Esophagus muscularis mucosa (tissue), 4 donors: ENCODE results near the gene KCNQ2. TPM values are rescaled to one million over a fixed set of nuclear protein-coding genes. Genes with fewer than 3 reads are reported as not detected.

Source experiments
- DNase-seq: peaks from one replicate; pipeline ENCODE4 v3.0.0-alpha.2; 2017; ENCODE audit errors: extremely low spot score
- H3K27ac ChIP-seq, 4 donors: fragments of 200-600 bp; sonication (generic); replicated peaks in 1 of 4; 1 replicate in 3 of 4; 2 replicates in 1 of 4; pipeline ENCODE4 v1.5.1; 2016 to 2019; ENCODE audit warnings: mild to moderate bottlenecking in 1 of 4
- H3K27me3 ChIP-seq, 4 donors: fragments of 200-600 bp; sonication (generic); one replicate each; pipeline versions ENCODE4 v1.5.1 to v1.6.0; 2016 to 2019
- H3K36me3 ChIP-seq, 4 donors: fragments of 200-600 bp; sonication (generic); one replicate each; pipeline ENCODE4 v1.5.1; 2016 to 2019
- H3K4me1 ChIP-seq, 4 donors: fragments of 200-600 bp; sonication (generic); one replicate each; pipeline ENCODE4 v1.5.1; 2016 to 2019
- H3K4me3 ChIP-seq, 4 donors: fragments of 200-600 bp; sonication (generic); 1 replicate in 2 of 4; 2 replicates in 2 of 4; pipeline ENCODE4 v1.5.1; 2016 to 2019; ENCODE audit warnings: mild to moderate bottlenecking in 4 of 4, moderate library complexity in 1 of 4
- H3K9me3 ChIP-seq, 4 donors: fragments of 200-600 bp; sonication (generic); 1 replicate in 3 of 4; 2 replicates in 1 of 4; pipeline ENCODE4 v1.5.1; 2016 to 2019
- EP300 ChIP-seq: sonication (generic); formaldehyde crosslinking; IDR thresholded peaks from one replicate; pipeline ENCODE4 v1.6.1; 2017; ENCODE audit warnings: antibody characterized with exemption
- POLR2A ChIP-seq: fragments of 450-650 bp; IDR thresholded peaks from one replicate; pipeline ENCODE4 v1.6.1; 2017; ENCODE audit warnings: antibody characterized with exemption, moderate library complexity, mild to moderate bottlenecking, low read depth
- POLR2AphosphoS5 ChIP-seq, 2 donors: sonication (generic); formaldehyde crosslinking; IDR thresholded peaks; one replicate each; pipeline ENCODE4 v1.6.1; 2017; ENCODE audit warnings: antibody characterized with exemption in 2 of 2
- WGBS: methylation state at CpG from one replicate; pipeline ENCODE4 v1.1.5; 2018; 5-methylcytosine and 5-hydroxymethylcytosine counted together
- intact Hi-C: fragments of 100-400 bp; cut with DNase I; formaldehyde crosslinking; loops from one replicate; pipeline ENCODE4 v1.15.1; 2023
- total RNA-seq, 4 donors: library from RNA; depleted of rRNA; stranded (reverse); fragments of >200 nt; gene quantifications; one replicate each; pipeline versions ENCODE4 v1.1.0 to v1.2.1, GENCODE V29; 2016
- TF ChIP-seq, protein P1 (sequence below), 3 experiments: fragments of 200-600 bp in 2 of 3; fragments of 450-650 bp in 1 of 3; sonication (generic) in 2 of 3; IDR thresholded peaks; one replicate each; pipeline ENCODE4 v1.5.1; 2017 to 2019; ENCODE audit warnings: antibody characterized with exemption in 3 of 3, mild to moderate bottlenecking in 2 of 3, moderate library complexity in 1 of 3

The KCNQ2 gene
- total RNA-seq, 4 donors from 2014 or later, result 0.11 to 1.6 (median 0.50) TPM; not detected in 1

DNA sequence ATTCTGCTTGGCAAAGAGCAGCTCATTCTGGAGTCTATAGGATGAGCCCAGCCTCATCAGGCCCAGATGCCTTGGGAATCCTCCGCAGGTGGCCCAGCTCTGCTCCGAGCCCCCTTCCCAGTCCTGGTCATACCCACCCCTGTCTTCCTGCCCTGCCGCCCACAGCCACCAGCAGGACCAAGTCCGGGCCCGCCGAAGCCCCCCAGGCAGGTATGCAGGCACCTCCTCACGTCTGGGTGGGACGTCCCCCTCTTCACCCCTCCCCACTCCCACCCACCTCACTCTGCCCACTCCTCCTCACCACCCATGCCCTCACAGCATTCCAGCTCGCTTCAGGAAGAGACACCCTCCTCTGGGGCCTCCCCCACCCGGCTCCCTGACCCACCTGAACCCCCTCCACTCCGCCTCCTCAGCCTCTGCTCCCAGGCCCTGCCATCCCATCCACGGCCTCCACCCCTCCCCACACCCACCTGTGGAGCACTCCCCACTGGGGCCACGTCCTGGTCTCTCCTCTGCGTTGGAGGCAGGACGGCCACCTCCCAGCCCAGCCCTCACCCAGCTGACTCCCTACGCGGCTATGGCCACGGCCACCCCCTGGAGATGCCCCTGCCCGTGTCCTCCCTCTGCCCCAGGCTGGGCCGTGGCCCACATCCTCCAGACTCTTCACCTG, 43.4 kb downstream of the KCNQ2 start:
- DNase-seq, result no peak
- intact Hi-C loops, result no loop called here
- Histone ChIP-seq H3K9me3 (peaks cover 0 to 6% (median 0%) of the 10 kb centered on the region in 4 donors), H3K4me1 (no peaks in the 10 kb centered on the region), H3K4me3 (no peak overlapping the region), H3K27ac (no peak overlapping the region), H3K27me3 (peaks cover 0 to 63% (median 0%) of the 10 kb centered on the region in 4 donors), H3K36me3 (no peaks in the 10 kb centered on the region)
- TF ChIP-seq POLR2A, result no peak
- TF ChIP-seq, protein P1, sequence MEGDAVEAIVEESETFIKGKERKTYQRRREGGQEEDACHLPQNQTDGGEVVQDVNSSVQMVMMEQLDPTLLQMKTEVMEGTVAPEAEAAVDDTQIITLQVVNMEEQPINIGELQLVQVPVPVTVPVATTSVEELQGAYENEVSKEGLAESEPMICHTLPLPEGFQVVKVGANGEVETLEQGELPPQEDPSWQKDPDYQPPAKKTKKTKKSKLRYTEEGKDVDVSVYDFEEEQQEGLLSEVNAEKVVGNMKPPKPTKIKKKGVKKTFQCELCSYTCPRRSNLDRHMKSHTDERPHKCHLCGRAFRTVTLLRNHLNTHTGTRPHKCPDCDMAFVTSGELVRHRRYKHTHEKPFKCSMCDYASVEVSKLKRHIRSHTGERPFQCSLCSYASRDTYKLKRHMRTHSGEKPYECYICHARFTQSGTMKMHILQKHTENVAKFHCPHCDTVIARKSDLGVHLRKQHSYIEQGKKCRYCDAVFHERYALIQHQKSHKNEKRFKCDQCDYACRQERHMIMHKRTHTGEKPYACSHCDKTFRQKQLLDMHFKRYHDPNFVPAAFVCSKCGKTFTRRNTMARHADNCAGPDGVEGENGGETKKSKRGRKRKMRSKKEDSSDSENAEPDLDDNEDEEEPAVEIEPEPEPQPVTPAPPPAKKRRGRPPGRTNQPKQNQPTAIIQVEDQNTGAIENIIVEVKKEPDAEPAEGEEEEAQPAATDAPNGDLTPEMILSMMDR (IDR thresholded peaks at IDR 0.05), result no peak
- TF ChIP-seq EP300, result no peak
- no peak for TF ChIP-seq POLR2AphosphoS5 (IDR thresholded peaks at IDR 0.05)
- 81% methylated on average over 14 of the region's 20 CpGs for WGBS

DNA sequence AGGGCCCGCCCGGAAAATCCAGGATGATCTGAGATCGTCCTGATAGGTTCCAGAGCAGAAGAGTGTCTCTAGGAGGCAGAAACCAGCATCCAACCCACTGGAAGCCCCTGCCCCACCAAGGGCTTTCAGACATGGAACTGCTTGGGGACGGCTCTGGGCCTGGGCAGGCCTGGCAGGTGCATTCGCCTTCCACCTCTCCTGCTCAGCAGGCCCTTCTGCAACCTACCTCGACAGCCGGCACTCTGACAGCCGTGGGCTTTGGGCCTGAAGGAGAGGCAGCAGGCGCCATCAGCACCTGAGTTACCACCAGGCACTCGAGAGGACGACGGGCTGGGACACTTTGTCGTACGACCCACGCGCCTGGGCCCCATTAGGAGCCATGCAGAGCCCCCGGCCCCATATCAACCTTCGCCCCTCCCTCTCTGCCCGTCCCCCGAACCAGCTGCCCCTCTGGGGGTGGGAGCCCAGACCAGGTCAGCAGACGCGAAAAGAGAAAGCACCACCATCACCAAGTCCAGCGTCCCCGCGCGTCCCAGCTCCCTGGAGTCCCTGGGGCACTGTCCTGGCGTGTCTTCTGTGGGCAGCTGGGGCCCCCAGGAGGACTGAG, 44.6 kb downstream of the KCNQ2 start:
- H3K36me3 ChIP-seq, result no peaks in the 10 kb centered on the region
- peaks cover 0 to 6% (median 0%) of the 10 kb centered on the region in 4 donors for H3K9me3 ChIP-seq
- 91% methylated on average over 26 of the region's 27 CpGs for WGBS
- intact Hi-C loops, result no loop called here
- TF ChIP-seq, protein P1 (IDR thresholded peaks at IDR 0.05), result no peak
- TF ChIP-seq EP300, result no peak
- TF ChIP-seq POLR2AphosphoS5 (IDR thresholded peaks at IDR 0.05), result no peak
- TF ChIP-seq POLR2A, result no peak
- H3K27ac ChIP-seq, result no peak overlapping the region
- DNase-seq, result no peak
- H3K27me3 ChIP-seq, result peaks cover 0 to 64% (median 0%) of the 10 kb centered on the region in 4 donors
- H3K4me1 ChIP-seq, result no peaks in the 10 kb centered on the region
- no peak overlapping the region for H3K4me3 ChIP-seq

DNA sequence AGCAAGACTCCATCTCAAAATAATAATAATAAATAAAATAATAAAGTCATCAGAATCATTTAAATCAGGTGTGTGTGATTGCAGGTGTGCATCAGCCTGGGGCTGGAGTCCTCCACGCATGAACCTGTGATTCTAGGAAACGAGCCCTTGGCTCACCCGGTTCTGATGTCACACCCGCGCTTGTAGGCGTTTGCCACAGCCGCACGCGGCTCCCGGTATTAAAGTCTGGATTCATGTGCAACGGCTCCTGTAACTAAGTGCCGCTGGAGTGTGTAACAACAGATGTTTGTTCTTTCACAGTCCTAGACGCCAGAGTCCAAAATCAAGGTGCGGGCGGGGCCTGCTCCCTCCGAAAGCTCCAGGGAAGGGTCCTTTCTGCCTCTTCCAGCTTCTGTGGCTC, 45.2 kb downstream of the KCNQ2 start:
- TF ChIP-seq POLR2A (no peak), POLR2AphosphoS5 (IDR thresholded peaks at IDR 0.05) (no peak), EP300 (no peak)
- TF ChIP-seq, protein P1 (IDR thresholded peaks at IDR 0.05), result no peak
- Histone ChIP-seq H3K4me3 (no peak overlapping the region), H3K36me3 (no peaks in the 10 kb centered on the region), H3K27ac (no peak overlapping the region), H3K4me1 (no peaks in the 10 kb centered on the region), H3K9me3 (peaks cover 0 to 6% (median 0%) of the 10 kb centered on the region in 4 donors), H3K27me3 (peaks cover 0 to 64% (median 0%) of the 10 kb centered on the region in 4 donors)
- 91% methylated on average over 16 of the region's 16 CpGs for WGBS
- intact Hi-C loops, result no loop called here
- no peak for DNase-seq

DNA sequence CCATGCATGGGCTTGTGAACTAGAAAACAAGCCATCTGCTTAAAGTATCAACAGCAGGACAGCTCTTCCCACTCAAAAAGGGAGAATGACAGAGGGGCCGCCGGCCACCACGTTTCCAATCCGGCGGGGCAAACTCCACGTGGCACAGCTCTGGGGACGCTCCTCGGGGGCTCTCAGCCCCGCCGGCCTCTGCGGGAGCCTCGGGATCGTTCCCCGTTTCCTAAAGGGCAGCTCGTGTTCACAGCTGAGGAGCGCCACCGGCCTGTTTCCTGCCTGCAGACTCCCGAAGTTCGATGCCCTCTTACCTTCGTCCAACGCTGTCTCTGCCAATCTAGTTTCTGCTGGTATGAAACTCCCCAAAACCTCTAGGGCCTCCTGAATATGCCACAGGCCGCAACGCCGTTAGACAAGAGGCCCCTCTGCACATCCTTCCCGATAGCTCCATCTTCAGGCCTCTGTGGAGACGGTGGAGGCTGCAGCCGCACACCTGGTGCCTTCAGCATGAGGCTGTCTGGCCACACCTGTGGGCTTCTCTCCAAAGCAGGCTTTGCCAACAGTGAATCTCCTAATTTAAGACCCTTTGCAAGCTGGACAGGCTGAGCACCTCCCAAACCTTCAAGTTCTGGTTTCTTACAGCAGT, 46.5 kb downstream of the KCNQ2 start:
- no peak for DNase-seq
- WGBS, result 88% methylated on average over 27 of the region's 27 CpGs
- Histone ChIP-seq H3K9me3 (peaks cover 0 to 6% (median 0%) of the 10 kb centered on the region in 4 donors), H3K4me3 (no peak overlapping the region), H3K4me1 (no peaks in the 10 kb centered on the region), H3K36me3 (no peaks in the 10 kb centered on the region), H3K27me3 (peaks cover 0 to 72% (median 0%) of the 10 kb centered on the region in 4 donors), H3K27ac (no peak overlapping the region)
- intact Hi-C loops, result no loop called here
- TF ChIP-seq EP300, result no peak
- TF ChIP-seq, protein P1 (IDR thresholded peaks at IDR 0.05), result no peak
- no peak for TF ChIP-seq POLR2A
- TF ChIP-seq POLR2AphosphoS5 (IDR thresholded peaks at IDR 0.05), result no peak
